A549 (cell line): ENCODE results near the gene HIPK3. TPM values are rescaled to one million over a fixed set of nuclear protein-coding genes. Genes with fewer than 3 reads are reported as not detected.

Experiments used
- ATAC-seq, 2 experiments: fragments of 200-7000 bp in 1 of 2; fragments of >200 bp in 1 of 2; cut with Nextera tagmentation in 1 of 2; cut with Tn5 transposase in 1 of 2; 3 replicates each; pipeline versions ENCODE4 v1.8.0 to v1.9.1; 2018 to 2020; ENCODE audit warnings: mild to moderate bottlenecking in 1 of 2, moderate library complexity in 1 of 2
- CTCF ChIA-PET: fragments of 300-600 bp; sonication (Branson Sonifier 250); formaldehyde crosslinking; extraction: SDS; loops from one replicate; lab custom pipeline; 2021; ENCODE audit warnings: antibody characterized with exemption, inconsistent platforms; lab: Yijun Ruan, JAX
- POLR2A ChIA-PET: fragments of 350-600 bp; formaldehyde crosslinking; extraction: SDS; loops from one replicate; lab custom pipeline; 2021; ENCODE audit warnings: antibody characterized with exemption, inconsistent platforms; lab: Yijun Ruan, JAX
- DNase-seq, 2 experiments: peaks; one replicate each; pipeline versions ENCODE4 v3.0.0 to v3.0.0-alpha.2; 2011 to 2016; ENCODE audit warnings: low read depth in 1 of 2, low spot score in 1 of 2
- FAIRE-seq: peaks from 2 replicates; lab custom pipeline; 2011; peaks lifted over from hg19 to GRCh38; lab: Jason Lieb, UNC
- H3K27ac ChIP-seq, 2 experiments: fragments of >200 bp; sonication (Bioruptor Twin); formaldehyde crosslinking; 3 replicates each; pipeline ENCODE4 v1.5.1; 2016 to 2017
- H3K4me1 ChIP-seq: fragments of >200 bp; sonication (Bioruptor Twin); formaldehyde crosslinking; 3 replicates; pipeline ENCODE4 v1.6.1; 2016
- H3K4me2 ChIP-seq: fragments of >200 bp; sonication (Bioruptor Twin); formaldehyde crosslinking; 3 replicates; pipeline ENCODE4 v1.6.1; 2016
- H3K4me3 ChIP-seq: fragments of >200 bp; sonication (Bioruptor Twin); formaldehyde crosslinking; 3 replicates; pipeline ENCODE4 v1.5.1; 2016
- H3K9me3 ChIP-seq: fragments of >200 bp; sonication (Bioruptor Twin); formaldehyde crosslinking; 3 replicates; pipeline ENCODE4 v1.6.1; 2016
- BHLHE40 ChIP-seq: IDR thresholded peaks from 2 replicates; pipeline ENCODE4 v1.6.1; 2012; ENCODE audit warnings: low read depth, low read length, inconsistent platforms
- CHD4 ChIP-seq: fragments of 200-600 bp; sonication (generic); IDR thresholded peaks from 2 replicates; pipeline ENCODE4 v1.6.1; 2016; ENCODE audit warnings: antibody characterized with exemption, mild to moderate bottlenecking, borderline replicate concordance
- CTCF ChIP-seq: fragments of >200 bp; sonication (Bioruptor Twin); formaldehyde crosslinking; IDR thresholded peaks from 3 replicates; pipeline ENCODE4 v1.5.1; 2016
- EHMT2 ChIP-seq: fragments of 200-600 bp; sonication (generic); IDR thresholded peaks from 2 replicates; pipeline ENCODE4 v1.6.1; 2016; ENCODE audit warnings: antibody characterized with exemption, low read depth, mild to moderate bottlenecking, moderate library complexity
- FOSB ChIP-seq: fragments of 250-450 bp; sonication (Bioruptor Pico); IDR thresholded peaks from 2 replicates; pipeline ENCODE4 v1.5.0; 2020; ENCODE audit warnings: mild to moderate bottlenecking, moderate library complexity
- FOXS1 ChIP-seq: fragments of 250-450 bp; sonication (Bioruptor Pico); IDR thresholded peaks from 2 replicates; pipeline ENCODE4 v1.5.0; 2020; ENCODE audit warnings: mild to moderate bottlenecking, moderate library complexity
- HEYL ChIP-seq: fragments of 250-450 bp; sonication (Bioruptor Pico); IDR thresholded peaks from 2 replicates; pipeline ENCODE4 v1.8.0; 2021; ENCODE audit warnings: mild to moderate bottlenecking, moderate library complexity
- HMGXB4 ChIP-seq: fragments of 250-450 bp; sonication (Bioruptor Pico); IDR thresholded peaks from 2 replicates; pipeline ENCODE4 v1.5.0; 2021; ENCODE audit warnings: mild to moderate bottlenecking, moderate library complexity, borderline replicate concordance
- JUNB ChIP-seq: fragments of >200 bp; sonication (Bioruptor Twin); formaldehyde crosslinking; IDR thresholded peaks from 2 replicates; pipeline ENCODE4 v1.6.1; 2016
- MAX ChIP-seq: IDR thresholded peaks from 2 replicates; pipeline ENCODE4 v1.6.1; 2012
- NPAS2 ChIP-seq: fragments of 250-450 bp; sonication (Bioruptor Pico); IDR thresholded peaks from 2 replicates; pipeline ENCODE4 v1.8.0; 2022; ENCODE audit warnings: mild to moderate bottlenecking, moderate library complexity, borderline replicate concordance
- NR3C1 ChIP-seq: fragments of >200 bp; sonication (Bioruptor Twin); formaldehyde crosslinking; IDR thresholded peaks from 3 replicates; pipeline ENCODE4 v1.6.1; 2017
- RCOR1 ChIP-seq: fragments of 150-350 bp; IDR thresholded peaks from 2 replicates; pipeline ENCODE4 v1.6.1; 2014; ENCODE audit warnings: antibody characterized with exemption, low read length, low read depth
- TP53 ChIP-seq: fragments of 250-450 bp; sonication (Bioruptor Pico); IDR thresholded peaks from 2 replicates; pipeline ENCODE4 v1.5.0; 2021; ENCODE audit warnings: mild to moderate bottlenecking, moderate library complexity
- ZC3H11A ChIP-seq: fragments of 450-650 bp; IDR thresholded peaks from 2 replicates; pipeline ENCODE4 v1.6.1; 2014; ENCODE audit warnings: antibody characterized with exemption, mild to moderate bottlenecking
- ZFP36 ChIP-seq: fragments of 450-650 bp; IDR thresholded peaks from 2 replicates; pipeline ENCODE4 v1.6.1; 2014; ENCODE audit warnings: borderline replicate concordance; ENCODE audit not compliant: partially characterized antibody
- ZSCAN20 ChIP-seq: fragments of 250-450 bp; sonication (Bioruptor Pico); IDR thresholded peaks from 2 replicates; pipeline ENCODE4 v1.8.0; 2022; ENCODE audit warnings: mild to moderate bottlenecking, moderate library complexity
- whole genome bisulfite sequencing: methylation state at CpG from one replicate; pipeline ENCODE4 v1.1.6; 2017; ENCODE audit errors: missing lambda C conversion rate; 5-methylcytosine and 5-hydroxymethylcytosine counted together
- polyA plus RNA-seq, 4 experiments: library from polyadenylated mRNA; depleted of rRNA in 3 of 4; stranded (reverse); fragments of >200 nt; fragmentation: RNase III in 1 of 4; extraction: RNeasy Plus Mini Kit Qiagen cat#74134 plus additional on column Dnase treatment in 1 of 4; gene quantifications; 2 replicates in 3 of 4; 3 replicates in 1 of 4; pipeline ENCODE4 v1.2.3, GENCODE V29; 2011 to 2017
- TF ChIP-seq, protein P1 (sequence below): fragments of 450-650 bp; IDR thresholded peaks from 2 replicates; pipeline ENCODE4 v1.6.1; 2014; ENCODE audit warnings: antibody characterized with exemption
- TF ChIP-seq, protein P2 (sequence below): fragments of 200-600 bp; sonication (generic); IDR thresholded peaks from 2 replicates; pipeline ENCODE4 v1.6.1; 2016; ENCODE audit warnings: antibody characterized with exemption, mild to moderate bottlenecking, moderate library complexity
- TF ChIP-seq, protein P3 (sequence below): fragments of 150-350 bp; IDR thresholded peaks from 2 replicates; pipeline ENCODE4 v1.6.1; 2014; ENCODE audit warnings: low read depth, mild to moderate bottlenecking, low read length

The HIPK3 gene
- polyA plus RNA-seq, 2 of the 4 experiments (the other 2 are of a cell fraction) = 15.1 to 31.6 TPM

GRCh38 chr11:33387996-33388395 lies 130.8 kb downstream of the HIPK3 start:
- no peak for TF ChIP-seq RCOR1
- no peak for TF ChIP-seq CHD4
- TF ChIP-seq, protein P1, sequence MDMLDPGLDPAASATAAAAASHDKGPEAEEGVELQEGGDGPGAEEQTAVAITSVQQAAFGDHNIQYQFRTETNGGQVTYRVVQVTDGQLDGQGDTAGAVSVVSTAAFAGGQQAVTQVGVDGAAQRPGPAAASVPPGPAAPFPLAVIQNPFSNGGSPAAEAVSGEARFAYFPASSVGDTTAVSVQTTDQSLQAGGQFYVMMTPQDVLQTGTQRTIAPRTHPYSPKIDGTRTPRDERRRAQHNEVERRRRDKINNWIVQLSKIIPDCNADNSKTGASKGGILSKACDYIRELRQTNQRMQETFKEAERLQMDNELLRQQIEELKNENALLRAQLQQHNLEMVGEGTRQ = no peak
- no peak for TF ChIP-seq ZFP36
- TF ChIP-seq ZC3H11A = no peak
- no peak for TF ChIP-seq TP53 (CRISPR knock-in tag)
- TF ChIP-seq FOXS1 = no peak
- TF ChIP-seq, protein P2, sequence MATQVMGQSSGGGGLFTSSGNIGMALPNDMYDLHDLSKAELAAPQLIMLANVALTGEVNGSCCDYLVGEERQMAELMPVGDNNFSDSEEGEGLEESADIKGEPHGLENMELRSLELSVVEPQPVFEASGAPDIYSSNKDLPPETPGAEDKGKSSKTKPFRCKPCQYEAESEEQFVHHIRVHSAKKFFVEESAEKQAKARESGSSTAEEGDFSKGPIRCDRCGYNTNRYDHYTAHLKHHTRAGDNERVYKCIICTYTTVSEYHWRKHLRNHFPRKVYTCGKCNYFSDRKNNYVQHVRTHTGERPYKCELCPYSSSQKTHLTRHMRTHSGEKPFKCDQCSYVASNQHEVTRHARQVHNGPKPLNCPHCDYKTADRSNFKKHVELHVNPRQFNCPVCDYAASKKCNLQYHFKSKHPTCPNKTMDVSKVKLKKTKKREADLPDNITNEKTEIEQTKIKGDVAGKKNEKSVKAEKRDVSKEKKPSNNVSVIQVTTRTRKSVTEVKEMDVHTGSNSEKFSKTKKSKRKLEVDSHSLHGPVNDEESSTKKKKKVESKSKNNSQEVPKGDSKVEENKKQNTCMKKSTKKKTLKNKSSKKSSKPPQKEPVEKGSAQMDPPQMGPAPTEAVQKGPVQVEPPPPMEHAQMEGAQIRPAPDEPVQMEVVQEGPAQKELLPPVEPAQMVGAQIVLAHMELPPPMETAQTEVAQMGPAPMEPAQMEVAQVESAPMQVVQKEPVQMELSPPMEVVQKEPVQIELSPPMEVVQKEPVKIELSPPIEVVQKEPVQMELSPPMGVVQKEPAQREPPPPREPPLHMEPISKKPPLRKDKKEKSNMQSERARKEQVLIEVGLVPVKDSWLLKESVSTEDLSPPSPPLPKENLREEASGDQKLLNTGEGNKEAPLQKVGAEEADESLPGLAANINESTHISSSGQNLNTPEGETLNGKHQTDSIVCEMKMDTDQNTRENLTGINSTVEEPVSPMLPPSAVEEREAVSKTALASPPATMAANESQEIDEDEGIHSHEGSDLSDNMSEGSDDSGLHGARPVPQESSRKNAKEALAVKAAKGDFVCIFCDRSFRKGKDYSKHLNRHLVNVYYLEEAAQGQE = no peak
- TF ChIP-seq JUNB = no peak
- no peak for TF ChIP-seq EHMT2
- TF ChIP-seq, protein P3, sequence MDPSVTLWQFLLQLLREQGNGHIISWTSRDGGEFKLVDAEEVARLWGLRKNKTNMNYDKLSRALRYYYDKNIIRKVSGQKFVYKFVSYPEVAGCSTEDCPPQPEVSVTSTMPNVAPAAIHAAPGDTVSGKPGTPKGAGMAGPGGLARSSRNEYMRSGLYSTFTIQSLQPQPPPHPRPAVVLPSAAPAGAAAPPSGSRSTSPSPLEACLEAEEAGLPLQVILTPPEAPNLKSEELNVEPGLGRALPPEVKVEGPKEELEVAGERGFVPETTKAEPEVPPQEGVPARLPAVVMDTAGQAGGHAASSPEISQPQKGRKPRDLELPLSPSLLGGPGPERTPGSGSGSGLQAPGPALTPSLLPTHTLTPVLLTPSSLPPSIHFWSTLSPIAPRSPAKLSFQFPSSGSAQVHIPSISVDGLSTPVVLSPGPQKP = no peak
- TF ChIP-seq MAX = no peak
- no peak for TF ChIP-seq CTCF
- no peak for TF ChIP-seq HEYL
- FAIRE-seq = no peak
- CTCF ChIA-PET = no interaction called here

DNA sequence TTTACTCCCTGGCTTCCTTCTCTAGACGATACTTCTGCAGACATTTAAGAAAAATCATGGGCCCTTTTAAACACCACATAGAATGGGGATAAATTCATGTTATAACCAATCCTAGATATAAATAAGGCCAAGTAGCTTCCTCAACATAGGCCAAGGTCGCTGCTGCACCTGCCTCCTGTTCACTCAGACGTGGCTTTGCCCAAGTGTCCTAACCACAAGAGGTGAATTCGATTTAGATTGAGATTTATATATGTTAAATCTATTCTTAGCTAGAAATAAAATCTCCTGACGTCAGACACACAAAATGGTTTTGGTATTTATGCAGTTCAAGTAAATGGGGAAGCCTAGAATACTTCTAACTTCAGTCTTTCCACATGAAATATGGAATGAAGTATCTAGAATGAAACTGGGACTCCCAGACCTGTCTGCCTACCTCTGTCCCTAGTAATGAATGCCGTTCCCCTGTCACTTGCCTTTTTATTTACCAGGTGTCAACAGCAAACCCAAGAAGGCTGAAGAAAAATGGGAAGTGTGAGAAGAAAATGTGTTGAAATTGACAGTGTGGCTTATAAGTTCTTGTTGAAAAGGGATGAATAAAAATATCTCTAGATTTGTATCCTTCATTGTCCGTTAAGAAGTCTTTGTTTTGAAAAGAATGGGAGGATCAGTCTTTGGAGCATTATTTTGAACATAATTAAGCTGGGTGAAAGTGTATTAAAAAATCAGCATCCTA lies 131.8 kb downstream of the HIPK3 start:
- FAIRE-seq = no peak
- no peak for DNase-seq
- no peak for ATAC-seq
- CTCF ChIA-PET = interaction anchor here (0.9 to 1.6 kb wide), 3 partner anchors 18 to 354 kb away, joined by 3 to 5 read pairs (median 3); no protein-coding TSS in a partner anchor
- TF ChIP-seq EHMT2 = no peak
- no peak for TF ChIP-seq ZFP36
- no peak for TF ChIP-seq HMGXB4 (CRISPR knock-in tag)
- no peak for TF ChIP-seq FOXS1
- TF ChIP-seq CHD4 = no peak
- no peak for TF ChIP-seq BHLHE40
- TF ChIP-seq NR3C1 = no peak
- TF ChIP-seq NPAS2 (CRISPR knock-in tag) = no peak
- TF ChIP-seq TP53 (CRISPR knock-in tag) = no peak
- TF ChIP-seq FOSB = no peak
- no peak for TF ChIP-seq ZSCAN20 (CRISPR knock-in tag)
- Histone ChIP-seq H3K4me3 (no peak overlapping the region), H3K4me1 (no peaks in the 10 kb centered on the region), H3K27ac (no peak overlapping the region), H3K9me3 (peaks cover 8% of the 10 kb centered on the region; the same call in 2 of the 3 replicates), H3K4me2 (no peak overlapping the region)
- POLR2A ChIA-PET = no interaction called here
- WGBS = 62% methylated on average over 7 of the region's 7 CpGs

More at GRCh38 chr11:33387996-33388395, 130.8 kb downstream of the HIPK3 start:
- H3K4me1 ChIP-seq = no peaks in the 10 kb centered on the region
- H3K4me2 ChIP-seq = no peak overlapping the region
- DNase-seq = no peak
- POLR2A ChIA-PET = no interaction called here
- no peak overlapping the region for H3K27ac ChIP-seq
- WGBS = 93% methylated on average over 5 of the region's 5 CpGs
- no peak overlapping the region for H3K4me3 ChIP-seq
- no peak for ATAC-seq
- H3K9me3 ChIP-seq = peaks cover 8% of the 10 kb centered on the region; the same call in 2 of the 3 replicates
